WTC11 (cell line): ENCODE data around the gene ITGB4. TPM values are rescaled to one million over a fixed set of nuclear protein-coding genes. Genes with fewer than 3 reads are reported as not detected.

Experiments
- ATAC-seq: fragments of 200-7000 bp; cut with Tn5 transposase; 2 replicates; pipeline ENCODE4 v1.10.0; 2021; ENCODE audit warnings: mild to moderate bottlenecking, moderate library complexity
- CTCF ChIA-PET: fragments of 300-600 bp; sonication (Branson Sonifier 250); formaldehyde crosslinking; loops from one replicate; lab custom pipeline; 2021; ENCODE audit warnings: antibody characterized with exemption; lab: Charles Lee
- POLR2A ChIA-PET: fragments of 350-600 bp; sonication (Branson Sonifier 250); formaldehyde crosslinking; loops from one replicate; lab custom pipeline; 2021; ENCODE audit warnings: antibody characterized with exemption; lab: Charles Lee
- DNase-seq: peaks from one replicate; pipeline ENCODE4 v3.0.0; 2021; ENCODE audit warnings: low spot score
- H3K27ac Mint-ChIP-seq: 2 replicates; pipeline ENCODE4 v1.8.0; 2021; ENCODE audit warnings: mixed read lengths
- H3K27me3 Mint-ChIP-seq: 2 replicates; pipeline ENCODE4 v1.8.0; 2021; ENCODE audit warnings: low read depth, mild to moderate bottlenecking, moderate library complexity, mixed read lengths
- H3K36me3 Mint-ChIP-seq: 2 replicates; pipeline ENCODE4 v1.8.0; 2021; ENCODE audit warnings: mixed read lengths
- H3K4me1 Mint-ChIP-seq: 2 replicates; pipeline ENCODE4 v1.8.0; 2022; ENCODE audit warnings: mixed read lengths
- H3K4me3 Mint-ChIP-seq: 2 replicates; pipeline ENCODE4 v1.8.0; 2021; ENCODE audit warnings: mild to moderate bottlenecking, moderate library complexity, mixed read lengths
- H3K9me3 Mint-ChIP-seq: 2 replicates; pipeline ENCODE4 v1.8.0; 2021; ENCODE audit warnings: mixed read lengths
- ATF3 ChIP-seq: sonication (generic); formaldehyde crosslinking; conservative IDR thresholded peaks from 2 replicates; pipeline ENCODE4 v1.8.1; 2022; ENCODE audit warnings: mild to moderate bottlenecking, missing genetic modification reagents
- CREM ChIP-seq: sonication (generic); formaldehyde crosslinking; IDR thresholded peaks from 2 replicates; pipeline ENCODE4 v1.8.1; 2022; ENCODE audit warnings: mild to moderate bottlenecking, missing genetic modification reagents, moderate library complexity
- E2F4 ChIP-seq: sonication (generic); formaldehyde crosslinking; IDR thresholded peaks from 2 replicates; pipeline ENCODE4 v1.8.1; 2022; ENCODE audit warnings: low read depth, mild to moderate bottlenecking, moderate library complexity, missing genetic modification reagents, borderline replicate concordance
- ELF4 ChIP-seq: sonication (generic); formaldehyde crosslinking; IDR thresholded peaks from 2 replicates; pipeline ENCODE4 v1.8.1; 2022; ENCODE audit warnings: low read depth, mild to moderate bottlenecking, moderate library complexity, missing genetic modification reagents
- EMX1 ChIP-seq: fragments of 250-450 bp; sonication (Bioruptor Pico); IDR thresholded peaks from 2 replicates; pipeline ENCODE4 v1.8.0; 2021; ENCODE audit warnings: mild to moderate bottlenecking
- FOXP4 ChIP-seq: sonication (generic); formaldehyde crosslinking; IDR thresholded peaks from 2 replicates; pipeline ENCODE4 v1.8.0; 2022; ENCODE audit warnings: mild to moderate bottlenecking, missing genetic modification reagents
- KAT7 ChIP-seq: sonication (generic); formaldehyde crosslinking; IDR thresholded peaks from 2 replicates; pipeline ENCODE4 v1.8.1; 2023; ENCODE audit warnings: missing genetic modification reagents, mild to moderate bottlenecking, borderline replicate concordance
- NFATC4 ChIP-seq: fragments of 250-450 bp; sonication (Bioruptor Pico); IDR thresholded peaks from 2 replicates; pipeline ENCODE4 v1.9.0; 2021; ENCODE audit warnings: mild to moderate bottlenecking
- PRDM15 ChIP-seq: sonication (generic); formaldehyde crosslinking; IDR thresholded peaks from 2 replicates; pipeline ENCODE4 v1.8.0; 2022; ENCODE audit warnings: missing genetic modification reagents
- TCF7 ChIP-seq: sonication (generic); formaldehyde crosslinking; IDR thresholded peaks from 2 replicates; pipeline ENCODE4 v1.8.0; 2022; ENCODE audit warnings: mild to moderate bottlenecking, low read depth, missing genetic modification reagents, moderate library complexity
- TP53 ChIP-seq: sonication (generic); formaldehyde crosslinking; IDR thresholded peaks from 2 replicates; pipeline ENCODE4 v1.8.1; 2023; ENCODE audit warnings: mild to moderate bottlenecking, missing genetic modification reagents
- USF2 ChIP-seq: sonication (generic); formaldehyde crosslinking; IDR thresholded peaks from 2 replicates; pipeline ENCODE4 v1.8.1; 2023; ENCODE audit warnings: mild to moderate bottlenecking, missing genetic modification reagents, moderate library complexity
- ZBTB43 ChIP-seq: sonication (generic); formaldehyde crosslinking; IDR thresholded peaks from 2 replicates; pipeline ENCODE4 v1.8.1; 2023; ENCODE audit warnings: mild to moderate bottlenecking, missing genetic modification reagents
- ZNF219 ChIP-seq: sonication (generic); formaldehyde crosslinking; IDR thresholded peaks from 2 replicates; pipeline ENCODE4 v1.8.0; 2023; ENCODE audit warnings: missing genetic modification reagents, mild to moderate bottlenecking, borderline replicate concordance
- ZNF425 ChIP-seq: fragments of 250-450 bp; sonication (Bioruptor Pico); conservative IDR thresholded peaks from 2 replicates; pipeline ENCODE4 v1.9.0; 2021; ENCODE audit warnings: mild to moderate bottlenecking
- ZNF512 ChIP-seq: sonication (generic); formaldehyde crosslinking; IDR thresholded peaks from 2 replicates; pipeline ENCODE4 v1.8.1; 2022; ENCODE audit warnings: missing genetic modification reagents, borderline replicate concordance
- ZNF532 ChIP-seq: fragments of 250-450 bp; sonication (Bioruptor Pico); IDR thresholded peaks from 2 replicates; pipeline ENCODE4 v1.9.0; 2021; ENCODE audit warnings: mild to moderate bottlenecking, borderline replicate concordance
- total RNA-seq: library from RNA; stranded (reverse); gene quantifications from 3 replicates; pipeline ENCODE4 v1.2.3, GENCODE V29; 2021

Gene ITGB4
- total RNA-seq, 1 experiment from 2014 or later: 9.5 TPM

- ATAC-seq: no peak
- Mint-ChIP-seq H3K36me3 (no peaks in the 10 kb centered on the region), H3K27ac (no peak overlapping the region)
Observed at GRCh38 chr17:75723171-75723930, 2.1 kb downstream of the ITGB4 start.

More at GRCh38 chr17:75723171-75723930, 2.1 kb downstream of the ITGB4 start:
- peaks cover 22% of the 10 kb centered on the region for H3K27me3 Mint-ChIP-seq
- H3K4me1 Mint-ChIP-seq: peaks cover 7% of the 10 kb centered on the region
- POLR2A ChIA-PET: no interaction called here
- TF ChIP-seq ZBTB43 (CRISPR knock-in tag) (no peak), FOXP4 (CRISPR knock-in tag) (no peak), CREM (CRISPR knock-in tag) (no peak), ZNF219 (CRISPR knock-in tag) (no peak), USF2 (CRISPR knock-in tag) (no peak), NFATC4 (CRISPR knock-in tag) (no peak), TCF7 (CRISPR knock-in tag) (no peak), KAT7 (no peak), ZNF425 (CRISPR knock-in tag) (no peak), TP53 (no peak), E2F4 (no peak), ATF3 (CRISPR knock-in tag) (no peak), PRDM15 (CRISPR knock-in tag) (no peak), ZNF532 (CRISPR knock-in tag) (no peak), ELF4 (no peak), ZNF512 (CRISPR knock-in tag) (no peak), EMX1 (CRISPR knock-in tag) (no peak)
- H3K4me3 Mint-ChIP-seq: no peak overlapping the region; the same call in 1 of the 2 replicates
- CTCF ChIA-PET: interaction anchor here (0.9 to 13.2 kb wide), 3 partner anchors 25 to 42 kb away, joined by 3 to 105 read pairs (median 6); no protein-coding TSS in a partner anchor
- no peaks in the 10 kb centered on the region for H3K9me3 Mint-ChIP-seq
- no peak for DNase-seq
